Upper lobe of right lung (tissue), 1 donor: ENCODE data around the gene NFKBIA. TPM values are rescaled to one million over a fixed set of nuclear protein-coding genes. Genes with fewer than 3 reads are reported as not detected.
"Not testable (repeated sequence)": the region's sequence is repeated elsewhere in the genome, so short reads cannot be mapped to it uniquely, and the experiment has no call there.

Experiments used
- ATAC-seq: fragments of 200-7000 bp; cut with Tn5 transposase; one replicate; pipeline ENCODE4 v1.9.1; 2020; ENCODE audit warnings: mild to moderate bottlenecking, moderate library complexity
- DNase-seq: peaks from one replicate; pipeline ENCODE4 v3.0.0-alpha.2; 2020
- H3K27ac ChIP-seq: fragments of 200-600 bp; one replicate; pipeline ENCODE4 v1.8.0; 2022
- H3K27me3 ChIP-seq: fragments of 200-600 bp; one replicate; pipeline ENCODE4 v1.8.0; 2022; ENCODE audit warnings: mild to moderate bottlenecking
- H3K36me3 ChIP-seq: fragments of 200-600 bp; one replicate; pipeline ENCODE4 v1.8.0; 2022
- H3K4me1 ChIP-seq: fragments of 200-600 bp; one replicate; pipeline ENCODE4 v1.8.0; 2022
- H3K4me3 ChIP-seq: fragments of 200-600 bp; one replicate; pipeline ENCODE4 v1.8.0; 2022; ENCODE audit warnings: mild to moderate bottlenecking
- H3K9me3 ChIP-seq: fragments of 200-600 bp; one replicate; pipeline ENCODE4 v1.8.0; 2022
- intact Hi-C: fragments of 100-400 bp; cut with DNase I; formaldehyde crosslinking; loops from one replicate; pipeline ENCODE4 v1.11.0; 2022
- total RNA-seq: library from RNA; stranded (reverse); fragmentation: NEBNext Ultra II Directional; extraction: Animal tissue kit (Norgen Biotek cat#: 25700); gene quantifications from one replicate; pipeline ENCODE4 v1.2.1, GENCODE V29; 2021
- TF ChIP-seq, protein P1 (sequence below): fragments of 200-600 bp; IDR thresholded peaks from one replicate; pipeline ENCODE4 v1.8.0; 2022; ENCODE audit warnings: antibody characterized with exemption
- donor health status: DM: no; HTN: yes; CAD: no; lungs with severe emphysema.

NFKBIA gene
- total RNA-seq, 1 donor from 2014 or later: 361 TPM

DNA sequence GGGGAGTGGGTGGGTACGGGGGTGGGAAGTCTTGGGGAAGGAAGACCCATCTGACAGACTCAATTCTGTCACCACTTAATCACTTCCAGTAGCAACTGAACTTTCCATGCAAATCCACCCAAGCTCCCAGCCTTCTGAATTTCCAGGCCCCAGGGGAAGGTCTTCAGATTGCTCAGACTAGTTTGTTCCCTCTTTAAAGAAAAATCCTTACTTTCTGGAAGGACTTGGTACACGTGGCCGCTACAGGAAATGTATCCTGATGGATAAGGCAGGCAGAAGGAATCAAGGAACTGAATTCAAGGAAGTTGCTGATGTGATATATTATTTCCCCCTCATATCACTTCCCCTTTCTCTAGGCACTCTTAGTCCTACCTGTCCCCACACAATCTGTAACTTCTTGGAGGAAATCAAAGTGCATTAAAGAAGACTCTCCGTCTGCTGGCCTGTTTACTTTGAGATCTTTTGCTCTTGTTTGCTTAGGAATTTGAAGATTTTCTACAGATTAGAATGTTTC lies 6.4 kb downstream of the NFKBIA start:
- ATAC-seq (no peak), DNase-seq (no peak)
- peak overlapping the region; percentile 65 for H3K27ac ChIP-seq
- no peak overlapping the region for H3K4me3 ChIP-seq
- H3K4me1 ChIP-seq: peaks cover 44% of the 10 kb centered on the region
- H3K27me3 ChIP-seq: no peaks in the 10 kb centered on the region
- intact Hi-C loops: no loop called here
- TF ChIP-seq, protein P1, sequence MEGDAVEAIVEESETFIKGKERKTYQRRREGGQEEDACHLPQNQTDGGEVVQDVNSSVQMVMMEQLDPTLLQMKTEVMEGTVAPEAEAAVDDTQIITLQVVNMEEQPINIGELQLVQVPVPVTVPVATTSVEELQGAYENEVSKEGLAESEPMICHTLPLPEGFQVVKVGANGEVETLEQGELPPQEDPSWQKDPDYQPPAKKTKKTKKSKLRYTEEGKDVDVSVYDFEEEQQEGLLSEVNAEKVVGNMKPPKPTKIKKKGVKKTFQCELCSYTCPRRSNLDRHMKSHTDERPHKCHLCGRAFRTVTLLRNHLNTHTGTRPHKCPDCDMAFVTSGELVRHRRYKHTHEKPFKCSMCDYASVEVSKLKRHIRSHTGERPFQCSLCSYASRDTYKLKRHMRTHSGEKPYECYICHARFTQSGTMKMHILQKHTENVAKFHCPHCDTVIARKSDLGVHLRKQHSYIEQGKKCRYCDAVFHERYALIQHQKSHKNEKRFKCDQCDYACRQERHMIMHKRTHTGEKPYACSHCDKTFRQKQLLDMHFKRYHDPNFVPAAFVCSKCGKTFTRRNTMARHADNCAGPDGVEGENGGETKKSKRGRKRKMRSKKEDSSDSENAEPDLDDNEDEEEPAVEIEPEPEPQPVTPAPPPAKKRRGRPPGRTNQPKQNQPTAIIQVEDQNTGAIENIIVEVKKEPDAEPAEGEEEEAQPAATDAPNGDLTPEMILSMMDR: no peak
- H3K9me3 ChIP-seq: no peaks in the 10 kb centered on the region
- peaks cover 41% of the 10 kb centered on the region for H3K36me3 ChIP-seq

DNA sequence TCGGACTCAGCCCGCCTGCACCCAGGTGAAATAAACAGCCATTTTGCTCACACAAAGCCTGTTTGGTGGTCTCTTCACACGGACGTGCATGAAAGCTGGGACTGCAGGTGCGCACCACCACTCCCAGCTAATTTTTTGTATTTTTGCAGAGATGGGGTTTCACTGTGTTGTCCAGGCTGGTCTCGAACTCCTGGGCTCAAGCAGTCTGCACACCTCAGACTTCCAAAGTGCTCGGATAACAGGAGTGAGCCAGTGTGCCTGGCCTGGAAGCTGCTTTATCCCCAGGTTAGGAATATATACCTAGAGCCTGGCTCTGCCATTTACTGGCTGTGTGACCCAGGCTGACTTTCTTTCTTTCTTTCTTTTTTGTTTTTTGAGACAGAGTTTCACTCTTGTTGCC lies 7.9 kb downstream of the NFKBIA start:
- H3K36me3 ChIP-seq: peaks cover 26% of the 10 kb centered on the region
- H3K4me1 ChIP-seq: peaks cover 44% of the 10 kb centered on the region
- H3K9me3 ChIP-seq, H3K4me3 ChIP-seq, H3K27me3 ChIP-seq, DNase-seq, ATAC-seq, intact Hi-C loops, H3K27ac ChIP-seq: not testable (repeated sequence)

DNA sequence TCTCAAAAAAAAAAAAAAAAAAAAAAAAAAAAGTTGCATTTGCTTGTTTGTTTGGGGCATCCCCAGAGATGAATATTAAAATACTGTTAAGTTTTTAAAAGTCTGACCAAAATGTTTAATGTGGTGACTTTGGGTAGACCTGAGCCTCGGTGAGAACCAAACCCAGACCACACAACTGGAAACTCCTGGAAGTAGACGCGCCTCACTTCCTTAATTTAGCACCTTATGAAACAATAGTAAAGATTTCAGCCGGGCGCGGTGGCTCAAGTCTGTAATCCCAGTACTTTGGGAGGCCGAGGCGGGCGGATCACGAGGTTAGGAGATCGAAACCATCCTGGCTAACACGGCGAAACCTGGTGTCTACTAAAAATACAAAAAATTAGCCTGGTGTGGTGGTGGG lies 9.3 kb downstream of the NFKBIA start:
- no peak overlapping the region for H3K27ac ChIP-seq
- H3K36me3 ChIP-seq: peaks cover 12% of the 10 kb centered on the region
- intact Hi-C loops: no loop called here
- DNase-seq: no peak
- H3K9me3 ChIP-seq: no peaks in the 10 kb centered on the region
- H3K4me3 ChIP-seq: no peak overlapping the region
- H3K4me1 ChIP-seq: peaks cover 31% of the 10 kb centered on the region
- TF ChIP-seq, protein P1: no peak
- no peaks in the 10 kb centered on the region for H3K27me3 ChIP-seq
- ATAC-seq: no peak

DNA sequence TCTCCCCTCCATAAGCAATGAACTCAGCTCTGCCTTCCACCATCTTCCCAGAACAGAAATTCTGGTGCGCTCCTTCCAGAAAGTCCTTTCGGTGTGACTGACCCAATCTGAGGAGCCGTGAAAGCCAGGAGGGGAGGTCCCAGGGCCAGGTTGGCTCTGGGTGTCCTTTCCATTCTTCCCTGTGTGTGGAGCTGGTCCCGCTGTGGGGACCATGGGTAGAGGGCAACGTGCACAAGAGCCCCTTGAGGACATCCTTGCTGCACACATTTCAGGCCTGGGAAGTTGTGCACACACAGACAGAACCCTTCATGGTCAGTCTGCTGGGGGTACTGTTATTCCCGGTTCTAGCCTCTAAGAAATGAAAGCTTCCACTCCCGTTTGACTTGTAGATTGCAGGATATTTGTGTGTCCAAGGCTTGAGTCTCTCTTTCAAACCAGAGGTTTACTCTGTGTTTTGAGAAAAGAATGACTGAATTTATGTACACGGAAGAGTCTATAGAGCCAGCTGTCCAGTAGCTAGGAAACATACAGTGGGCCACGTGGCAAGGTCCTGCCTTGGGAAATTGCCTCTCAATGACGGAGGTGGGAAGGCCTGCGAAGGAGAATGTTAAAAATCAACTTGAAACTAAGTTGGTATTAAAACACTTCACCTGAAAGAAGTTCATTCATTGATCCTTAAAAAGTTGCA lies 10.1 kb downstream of the NFKBIA start:
- H3K9me3 ChIP-seq: no peaks in the 10 kb centered on the region
- TF ChIP-seq, protein P1: no peak
- H3K4me3 ChIP-seq: no peak overlapping the region
- H3K4me1 ChIP-seq: peaks cover 22% of the 10 kb centered on the region
- no peak overlapping the region for H3K27ac ChIP-seq
- H3K27me3 ChIP-seq: no peaks in the 10 kb centered on the region
- DNase-seq (no peak), ATAC-seq (no peak)
- intact Hi-C loops: no loop called here
- peaks cover 4% of the 10 kb centered on the region for H3K36me3 ChIP-seq

DNA sequence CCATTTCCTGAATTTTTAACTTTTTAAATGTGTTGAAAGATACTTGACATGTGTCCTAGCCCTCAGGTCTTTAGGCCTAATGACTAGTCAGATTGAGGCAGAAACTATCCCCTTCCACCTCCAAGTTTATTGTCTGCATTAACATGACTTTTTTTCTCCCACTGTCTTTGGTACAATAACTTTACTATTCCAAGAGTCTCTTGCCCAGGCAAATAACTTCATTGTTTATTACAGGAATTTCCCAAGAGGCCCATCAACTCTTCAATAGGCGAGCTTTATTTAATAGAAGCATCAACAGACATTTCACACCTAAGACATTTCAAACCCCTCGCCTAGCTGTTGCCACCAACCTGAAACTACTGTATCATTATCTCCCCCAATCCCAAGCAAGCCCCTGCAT lies 10.7 kb downstream of the NFKBIA start:
- no peak for DNase-seq
- intact Hi-C loops: no loop called here
- Histone ChIP-seq H3K4me1 (peaks cover 16% of the 10 kb centered on the region), H3K4me3 (no peak overlapping the region), H3K9me3 (no peaks in the 10 kb centered on the region), H3K36me3 (no peaks in the 10 kb centered on the region), H3K27ac (no peak overlapping the region), H3K27me3 (no peaks in the 10 kb centered on the region)
- TF ChIP-seq, protein P1: no peak
- no peak for ATAC-seq

DNA sequence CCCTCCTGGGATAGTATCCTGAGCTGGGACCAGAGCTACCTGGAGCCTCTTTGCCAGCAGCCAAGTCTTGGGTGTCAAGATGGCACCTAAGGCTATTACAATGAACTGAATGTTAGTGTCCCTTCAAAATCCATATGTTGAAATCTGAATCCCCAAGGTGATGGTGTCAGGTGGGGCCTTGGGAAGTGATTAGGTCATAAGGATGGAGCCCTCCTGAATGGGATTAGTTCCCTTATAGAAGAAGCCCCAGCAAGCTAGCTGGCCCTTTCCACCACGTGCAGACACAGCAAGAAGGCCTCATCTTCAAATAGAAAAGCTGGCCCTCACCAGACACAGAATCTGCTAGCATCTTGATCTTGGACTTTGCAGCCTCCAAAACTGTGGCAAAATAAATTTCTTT lies 12.4 kb downstream of the NFKBIA start:
- TF ChIP-seq, protein P1: no peak
- Histone ChIP-seq H3K36me3 (no peaks in the 10 kb centered on the region), H3K4me3 (no peak overlapping the region), H3K27me3 (no peaks in the 10 kb centered on the region), H3K9me3 (no peaks in the 10 kb centered on the region), H3K4me1 (no peaks in the 10 kb centered on the region), H3K27ac (no peak overlapping the region)
- intact Hi-C loops: no loop called here
- DNase-seq (no peak), ATAC-seq (no peak)
